CD14-positive monocyte (primary cell): ENCODE measurements around the gene ZFPL1. TPM values are rescaled to one million over a fixed set of nuclear protein-coding genes. Genes with fewer than 3 reads are reported as not detected.

Experiments
- DNase-seq, 3 donors: peaks; one replicate each; pipeline ENCODE4 v3.0.0-alpha.2; 2011 to 2022
- H2AFZ ChIP-seq: 2 replicates; pipeline ENCODE4 v1.6.0; 2012; ENCODE audit warnings: mild to moderate bottlenecking, low read depth, low read length, inconsistent platforms; ENCODE audit not compliant: insufficient read depth, poor library complexity, severe bottlenecking
- H3K27ac ChIP-seq, 2 donors: 1 replicate in 1 of 2; 2 replicates in 1 of 2; pipeline ENCODE4 v1.5.1; 2012 to 2013; ENCODE audit warnings: low read length in 2 of 2, control low read depth in 1 of 2, inconsistent platforms in 1 of 2, low read depth in 1 of 2, mild to moderate bottlenecking in 1 of 2
- H3K27me3 ChIP-seq, 2 donors: one replicate each; pipeline versions ENCODE4 v1.6.0 to v1.6.1; 2011 to 2013; ENCODE audit warnings: low read length in 2 of 2; ENCODE audit not compliant: control insufficient read depth in 2 of 2, insufficient read depth in 2 of 2
- H3K36me3 ChIP-seq, 2 donors: replicated peaks in 1 of 2; 1 replicate in 1 of 2; 2 replicates in 1 of 2; pipeline versions ENCODE4 v1.5.1 to v1.6.1; 2012 to 2013; ENCODE audit warnings: low read length in 2 of 2, control low read depth in 1 of 2, inconsistent platforms in 1 of 2, mild to moderate bottlenecking in 1 of 2; ENCODE audit not compliant: insufficient read depth in 2 of 2, control insufficient read depth in 1 of 2
- H3K4me1 ChIP-seq, 2 donors: 1 replicate in 1 of 2; 2 replicates in 1 of 2; pipeline versions ENCODE4 v1.5.1 to v1.6.1; 2012 to 2013; ENCODE audit warnings: low read length in 2 of 2, control low read depth in 1 of 2, inconsistent platforms in 1 of 2, mild to moderate bottlenecking in 1 of 2, moderate library complexity in 1 of 2; ENCODE audit not compliant: insufficient read depth in 2 of 2, control insufficient read depth in 1 of 2
- H3K4me2 ChIP-seq: replicated peaks from 2 replicates; pipeline ENCODE3; 2012; ENCODE audit warnings: low read length, moderate library complexity, mild to moderate bottlenecking; ENCODE audit not compliant: poor library complexity, severe bottlenecking; ENCODE audit errors: extremely low read depth
- H3K4me3 ChIP-seq, 3 experiments: fragments of 200-600 bp in 1 of 3; sonication (generic) in 1 of 3; replicated peaks in 1 of 3; 1 replicate in 2 of 3; 2 replicates in 1 of 3; pipeline ENCODE4 v1.5.1; 2011 to 2013; ENCODE audit warnings: low read length in 3 of 3, mild to moderate bottlenecking in 3 of 3, control low read depth in 2 of 3, low read depth in 2 of 3, inconsistent platforms in 1 of 3, moderate library complexity in 1 of 3
- H3K79me2 ChIP-seq: 2 replicates; pipeline ENCODE4 v1.6.0; 2012; ENCODE audit warnings: mild to moderate bottlenecking, control low read depth, inconsistent platforms, low read length, moderate library complexity; ENCODE audit not compliant: insufficient read depth
- H3K9ac ChIP-seq: 2 replicates; pipeline ENCODE4 v1.6.0; 2017; ENCODE audit warnings: low read length, mild to moderate bottlenecking; ENCODE audit not compliant: insufficient read depth, poor library complexity, severe bottlenecking
- H3K9me3 ChIP-seq, 2 donors: replicated peaks in 1 of 2; 1 replicate in 1 of 2; 2 replicates in 1 of 2; pipeline versions ENCODE4 v1.5.1 to v1.6.1; 2012 to 2013; ENCODE audit warnings: low read length in 2 of 2, control low read depth in 1 of 2; ENCODE audit not compliant: control insufficient read depth in 1 of 2, insufficient read depth in 1 of 2
- H4K20me1 ChIP-seq: 2 replicates; pipeline ENCODE4 v1.6.0; 2012; ENCODE audit warnings: mild to moderate bottlenecking, low read length, control low read depth, moderate library complexity; ENCODE audit not compliant: insufficient read depth
- H3K27ac Mint-ChIP-seq, 7 donors: one replicate each; pipeline ENCODE4 v1.8.0; 2020; ENCODE audit warnings: mild to moderate bottlenecking in 7 of 7, mixed read lengths in 7 of 7, moderate library complexity in 6 of 7, inconsistent platforms in 2 of 7
- H3K27me3 Mint-ChIP-seq, 3 donors: one replicate each; pipeline ENCODE4 v1.8.0; 2021 to 2022; ENCODE audit warnings: low read depth in 3 of 3, mild to moderate bottlenecking in 3 of 3, mixed read lengths in 3 of 3, moderate library complexity in 3 of 3, inconsistent platforms in 1 of 3
- H3K36me3 Mint-ChIP-seq, 2 donors: one replicate each; pipeline ENCODE4 v1.8.0; 2020; ENCODE audit warnings: mixed read lengths in 2 of 2, inconsistent platforms in 1 of 2, mild to moderate bottlenecking in 1 of 2
- H3K4me1 Mint-ChIP-seq: one replicate; pipeline ENCODE4 v1.8.0; 2020; ENCODE audit warnings: mild to moderate bottlenecking, mixed read lengths
- H3K4me3 Mint-ChIP-seq, 2 donors: one replicate each; pipeline ENCODE4 v1.8.0; 2020; ENCODE audit warnings: mild to moderate bottlenecking in 2 of 2, mixed read lengths in 2 of 2, moderate library complexity in 1 of 2
- H3K9me3 Mint-ChIP-seq, 7 donors: one replicate each; pipeline ENCODE4 v1.8.0; 2020 to 2022; ENCODE audit warnings: mixed read lengths in 7 of 7, mild to moderate bottlenecking in 6 of 7, moderate library complexity in 6 of 7, inconsistent platforms in 2 of 7
- CTCF ChIP-seq: fragments of 200-600 bp; IDR thresholded peaks from one replicate; pipeline ENCODE4 v1.8.0; 2022; ENCODE audit warnings: antibody characterized with exemption, mild to moderate bottlenecking
- WGBS: methylation state at CpG from one replicate; pipeline ENCODE4 v1.1.5; 2013; ENCODE audit warnings: missing lambda C conversion rate; ENCODE audit not compliant: insufficient coverage; 5-methylcytosine and 5-hydroxymethylcytosine counted together
- intact Hi-C, 2 donors: fragments of 100-400 bp; cut with micrococcal nuclease; formaldehyde crosslinking; loops; one replicate each; pipeline versions ENCODE4 v1.15.0 to v1.15.1; 2023
- polyA minus RNA-seq: library from RNA; depleted of rRNA, polyadenylated mRNA; stranded (reverse); fragments of >200 nt; gene quantifications from 2 replicates; pipeline ENCODE4 v1.2.3, GENCODE V29; 2012
- polyA plus RNA-seq, 3 donors: library from polyadenylated mRNA; depleted of rRNA in 1 of 3; unstranded in 2 of 3; stranded (reverse) in 1 of 3; fragments of 300-500 nt in 2 of 3; fragments of >200 nt in 1 of 3; fragmentation: Illumina TruSeq in 2 of 3; gene quantifications; 1 replicate in 2 of 3; 2 replicates in 1 of 3; pipeline ENCODE4 v1.2.3, GENCODE V29; 2012 to 2021
- total RNA-seq, 12 experiments: library from RNA in 1 of 12; stranded (reverse) in 1 of 12; fragments of 120-200 nt in 1 of 12; gene quantifications; one replicate each; pipeline ENCODE4 v1.2.4 and lab custom pipeline; 2013 to 2026; ENCODE audit warnings: mixed read lengths in 6 of 12, inconsistent platforms in 1 of 12

ZFPL1 gene
- total RNA-seq (2013) = 28.2 TPM
- polyA plus RNA-seq (10 to 100 TPM; 25.1 to 41.1 (median 27.2) TPM), polyA minus RNA-seq (17.5 and 31.9 TPM in 2 replicates), total RNA-seq (lab: John Stamatoyannopoulos, UW) (6.6 to 16.4 (median 10.1) reads per million in 11 experiments)

GRCh38 chr11:65083834-65084597, at the start of gene ZFPL1, which contains the start of gene CDCA5:
TSS of gene ZFPL1 (plus strand) at chr11:65084222. CDS start at chr11:65084699, 477 bp downstream.
TSS of gene CDCA5 (minus strand) at chr11:65084040. CDS start at chr11:65083978, 62 bp downstream.
- peaks cover 34 to 51% of the 10 kb centered on the region in 2 donors for H3K36me3 Mint-ChIP-seq
- no peaks in the 10 kb centered on the region for H3K27me3 ChIP-seq

More at GRCh38 chr11:65083834-65084597, at the start of gene ZFPL1, which contains the start of gene CDCA5:
- Histone ChIP-seq H3K9ac (peak within 1 kb of the TSS; percentile 91), H3K9me3 (no peaks in the 10 kb centered on the region), H3K4me1 (peaks cover 33 to 43% of the 10 kb centered on the region in 2 donors), H3K27ac (peak within 1 kb of the TSS; percentile 73 to 92), H3K4me2 (peak within 1 kb of the TSS; percentile 95), H3K36me3 (peaks cover 31 to 40% of the 10 kb centered on the region in 2 donors), H3K4me3 (peak within 1 kb of the TSS; percentile 62 to 95 (median 84)), H3K79me2 (peaks cover 61% of the 10 kb centered on the region), H4K20me1 (no peaks in the 10 kb centered on the region), H2AFZ (peak within 1 kb of the TSS; percentile 98)
- peaks cover 0 to 2% (median 0%) of the 10 kb centered on the region in 7 donors for H3K9me3 Mint-ChIP-seq
- H3K27ac Mint-ChIP-seq = peak within 1 kb of the TSS; percentile 93 to 98 (median 95)
- no peak for TF ChIP-seq CTCF
- peak; percentile 95 to 97 (median 96) for DNase-seq
- peak within 1 kb of the TSS; percentile 88 to 95 for H3K4me3 Mint-ChIP-seq
- H3K27me3 Mint-ChIP-seq = no peaks in the 10 kb centered on the region
- intact Hi-C loops = loop anchor here (1.0 to 5.0 kb wide), 4 partner anchors 12 to 72 kb away; partner anchors contain the start of genes FAU (in 2 of the 2), MRPL49 (in 2 of the 2), ARL2 (in 1 of the 2) and SNX15 (in 1 of the 2)
- peaks cover 44% of the 10 kb centered on the region for H3K4me1 Mint-ChIP-seq
- under 1% methylated on average over 65 of the region's 79 CpGs for WGBS
